Left forelimb (tissue), 1 donor: ENCODE measurements around the gene BUB3.
A peak's percentile ranks its signal among the peaks of the same experiment; 100 is the strongest.

Source experiments
- DNase-seq: peaks from one replicate; pipeline ENCODE4 v3.0.0-alpha.2; 2018; ENCODE audit warnings: low spot score

BUB3 gene, protein sequence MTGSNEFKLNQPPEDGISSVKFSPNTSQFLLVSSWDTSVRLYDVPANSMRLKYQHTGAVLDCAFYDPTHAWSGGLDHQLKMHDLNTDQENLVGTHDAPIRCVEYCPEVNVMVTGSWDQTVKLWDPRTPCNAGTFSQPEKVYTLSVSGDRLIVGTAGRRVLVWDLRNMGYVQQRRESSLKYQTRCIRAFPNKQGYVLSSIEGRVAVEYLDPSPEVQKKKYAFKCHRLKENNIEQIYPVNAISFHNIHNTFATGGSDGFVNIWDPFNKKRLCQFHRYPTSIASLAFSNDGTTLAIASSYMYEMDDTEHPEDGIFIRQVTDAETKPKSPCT

GRCh38 chr10:123154092-123154710, at the start of gene BUB3:
Gene BUB3 (plus strand): TSS chr10:123154402. CDS start chr10:123154918, 516 bp downstream.
- peak; percentile 96 for DNase-seq

GRCh38 chr10:123109466-123109865, 44.7 kb upstream of the BUB3 start:
- no peak for DNase-seq

DNA sequence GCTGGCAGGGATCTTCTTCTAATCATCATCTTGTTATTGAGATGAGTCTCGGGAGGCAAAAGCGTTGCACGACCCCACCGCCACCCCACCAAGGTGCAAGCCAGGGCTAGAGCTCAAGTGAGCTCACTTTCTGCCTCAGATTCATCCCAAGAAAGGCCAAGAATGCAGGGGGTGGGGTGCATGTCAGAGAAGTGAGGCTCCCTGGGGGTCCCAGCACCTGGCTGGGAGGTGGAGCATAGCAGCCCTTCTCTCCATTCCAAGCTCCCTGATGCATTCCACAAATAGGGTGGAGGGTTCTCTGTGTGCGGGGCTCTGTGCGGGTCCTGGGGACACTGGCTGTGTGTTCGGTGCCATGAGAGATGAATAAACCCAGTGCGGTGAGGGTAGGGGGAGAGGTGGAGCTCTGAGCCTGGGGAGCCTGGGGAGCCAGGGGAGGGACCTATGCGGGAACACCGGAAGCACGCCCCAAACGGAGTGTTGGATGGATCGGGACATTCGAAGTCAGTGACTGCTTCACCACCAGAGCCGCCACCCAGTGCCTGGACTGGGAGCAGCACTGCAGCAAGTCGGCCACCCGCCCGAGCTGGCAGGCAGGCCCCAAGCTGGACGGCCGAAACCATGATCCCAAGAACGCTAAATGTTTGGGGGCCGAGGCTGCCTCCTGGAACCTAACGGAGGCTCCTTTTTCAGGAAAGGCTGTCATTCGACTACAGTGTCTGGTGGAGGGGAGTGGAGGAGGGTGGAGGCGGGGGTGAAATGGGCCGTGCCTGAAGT, 36.4 kb upstream of the BUB3 start:
- DNase-seq = no peak

- DNase-seq = no peak
Measured at GRCh38 chr10:123119081-123119480, 35.1 kb upstream of the BUB3 start.

DNA sequence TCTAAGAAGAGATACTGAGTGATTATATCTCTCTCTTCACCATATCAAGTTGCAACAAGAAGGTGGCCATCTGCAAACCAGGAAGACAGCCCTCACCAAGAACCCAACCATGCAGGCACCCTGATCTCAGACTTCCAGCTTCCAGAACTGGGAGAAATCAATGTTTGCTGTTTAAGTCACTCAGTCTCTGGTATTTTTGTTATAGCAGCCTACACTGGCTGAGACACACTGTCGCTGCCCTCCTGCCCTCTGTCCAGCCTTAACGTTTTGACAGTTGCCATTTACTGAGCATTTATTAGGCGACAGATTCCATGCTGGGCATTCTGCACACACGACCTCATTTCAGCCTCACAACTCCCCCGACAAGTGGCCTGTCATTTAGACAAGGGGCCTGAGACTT, 28.0 kb upstream of the BUB3 start:
- DNase-seq = peak; percentile 9

GRCh38 chr10:123129618-123130271, 24.5 kb upstream of the BUB3 start:
- DNase-seq = peak; percentile 42

DNA sequence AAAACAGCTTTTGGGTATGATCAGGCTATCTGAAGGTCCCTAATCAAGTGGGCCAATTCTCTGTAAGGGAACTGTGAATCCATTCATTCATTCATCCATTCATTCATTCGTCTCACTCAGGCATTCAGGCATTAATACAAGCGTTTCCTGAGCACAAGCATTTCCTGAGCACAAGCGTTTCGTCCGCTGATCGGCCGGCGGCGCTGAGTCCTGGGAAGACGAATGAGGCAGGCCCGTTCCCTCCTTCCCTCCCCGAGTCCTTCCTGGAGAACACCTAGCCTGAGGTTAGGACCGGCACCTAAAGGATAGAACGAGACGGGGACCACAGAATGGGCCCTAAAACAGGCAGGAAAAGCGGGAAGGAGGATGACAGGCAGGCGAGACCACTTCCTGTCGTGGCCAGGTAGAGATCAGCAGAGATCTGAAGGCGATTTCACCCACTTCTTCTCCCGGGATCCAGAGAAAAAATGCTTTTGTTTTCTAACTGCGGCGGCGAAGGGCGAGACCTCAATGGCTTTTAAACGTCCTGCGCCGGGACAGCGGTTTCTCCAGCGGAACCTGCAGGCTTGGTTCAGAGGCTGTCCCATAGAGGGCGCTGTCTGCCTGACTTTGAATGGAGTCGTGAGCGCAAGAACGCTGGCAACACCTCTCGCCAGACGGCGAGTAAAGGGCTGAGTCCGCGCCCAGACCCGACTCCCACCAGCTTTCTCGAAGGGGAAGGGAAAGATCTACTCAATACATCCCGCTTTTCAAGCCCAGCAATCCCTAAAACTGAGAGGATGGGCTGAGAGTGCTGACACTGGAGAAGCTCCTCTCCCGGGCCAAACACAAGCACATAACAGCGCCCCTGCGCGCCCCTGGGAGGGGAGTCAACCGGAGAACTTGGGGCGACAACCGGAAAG, 21.4 kb upstream of the BUB3 start:
- peak; percentile 88 for DNase-seq

DNA sequence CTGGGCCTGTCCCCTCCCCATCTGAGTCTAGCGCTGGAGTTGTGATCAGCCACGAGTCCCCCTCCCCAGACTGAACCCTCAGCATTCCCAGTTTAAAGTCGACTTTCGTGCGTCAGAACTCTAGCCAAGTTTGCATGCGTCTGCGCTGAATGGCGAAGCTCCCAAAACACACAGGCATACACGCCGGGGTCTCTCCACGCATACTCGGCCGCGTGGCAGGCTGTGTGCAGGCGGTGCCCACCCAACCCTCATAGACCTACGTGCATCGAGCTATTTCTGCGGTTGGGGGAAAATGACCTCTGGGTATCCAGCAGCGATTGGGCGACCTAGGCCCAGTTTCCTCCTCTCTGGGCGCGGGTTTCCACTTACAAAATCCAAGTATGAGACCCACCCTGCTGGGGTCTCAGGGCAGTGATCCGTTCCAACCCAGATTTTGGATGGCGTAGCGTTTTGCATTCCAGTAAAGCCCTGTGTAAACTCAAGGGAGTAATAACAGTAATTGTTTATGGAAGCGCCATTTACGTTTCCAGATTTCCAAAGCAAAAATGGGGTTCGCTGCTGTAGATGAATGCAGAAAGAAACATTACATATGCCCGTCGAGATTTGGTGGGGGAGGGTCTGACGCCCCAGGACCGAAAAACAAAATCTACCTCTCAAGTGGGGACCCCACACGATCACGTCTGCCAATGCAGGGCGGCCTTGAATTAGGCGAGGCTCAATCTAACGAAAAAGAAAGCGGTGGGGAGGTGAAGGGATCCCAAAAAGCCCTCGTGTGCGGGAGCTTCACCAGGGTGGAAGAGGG, 20.5 kb upstream of the BUB3 start:
- no peak for DNase-seq

DNA sequence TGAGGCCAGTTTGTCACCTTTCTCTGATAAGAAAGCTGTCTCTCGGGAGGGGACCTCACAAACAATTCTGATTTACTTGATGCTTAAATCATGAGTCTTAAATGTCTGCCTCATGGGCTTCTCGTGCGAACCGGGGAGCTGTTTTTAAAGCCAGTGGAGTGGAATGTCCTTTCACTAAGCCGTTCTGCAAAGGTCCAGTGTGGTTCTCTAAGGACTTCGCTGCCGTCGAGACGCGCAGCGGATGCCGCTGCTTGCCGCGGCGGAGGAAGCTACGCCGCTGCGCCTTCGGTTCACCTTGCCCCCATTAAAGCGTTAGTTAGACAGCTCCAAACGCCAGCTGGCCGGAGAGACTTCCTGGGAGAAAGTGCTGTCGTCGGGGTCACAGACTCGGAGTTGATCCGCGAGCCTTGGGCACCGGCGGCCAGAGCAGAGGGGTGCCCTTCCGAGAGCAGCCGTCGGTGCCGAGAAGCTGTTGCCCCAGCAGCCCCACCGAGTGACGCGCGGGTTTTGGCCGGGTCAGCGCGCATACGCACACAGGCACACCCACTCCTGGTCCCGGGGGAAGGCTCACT, 19.8 kb upstream of the BUB3 start:
- DNase-seq = no peak

DNA sequence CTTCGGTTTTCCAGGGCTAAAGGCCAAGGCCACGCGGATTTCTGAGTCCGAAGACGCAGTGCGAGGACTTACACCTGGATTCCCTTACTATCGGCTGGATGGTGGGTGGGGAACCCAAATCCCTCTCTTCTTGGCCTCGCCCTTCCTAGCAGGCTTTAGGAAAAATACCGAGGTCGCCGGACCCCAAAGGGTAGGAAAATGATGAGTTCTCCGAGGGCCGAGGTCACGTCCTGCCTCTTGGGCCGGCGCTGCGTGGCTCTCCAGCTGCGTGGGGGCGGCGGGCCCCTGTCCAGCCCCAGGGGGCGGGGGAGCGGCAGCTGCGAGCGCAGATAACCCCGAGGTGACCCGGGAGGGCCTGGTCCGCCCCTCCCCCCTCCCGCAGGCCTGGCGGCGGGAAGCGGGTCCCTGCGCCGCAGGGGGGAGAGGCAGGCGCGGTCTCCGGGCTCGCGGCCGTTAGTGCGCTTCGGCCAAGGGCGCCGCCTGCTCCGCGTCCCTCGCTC, 19.2 kb upstream of the BUB3 start:
- no peak for DNase-seq

GRCh38 chr10:123135415-123136141, 18.6 kb upstream of the BUB3 start, which contains the start of gene HMX3:
Gene HMX3 (plus strand): TSS chr10:123135970. CDS start chr10:123136051, 81 bp downstream.
- DNase-seq = no peak

GRCh38 chr10:123136221-123136805, 17.9 kb upstream of the BUB3 start:
- no peak for DNase-seq

- DNase-seq = no peak
Measured at GRCh38 chr10:123136806-123137642, 17.2 kb upstream of the BUB3 start.

- DNase-seq = no peak
Measured at GRCh38 chr10:123139165-123139520, 15.1 kb upstream of the BUB3 start.

- DNase-seq = no peak
Measured at GRCh38 chr10:123139521-123140163, 14.6 kb upstream of the BUB3 start.

- DNase-seq = no peak
Measured at GRCh38 chr10:123140164-123140982, 13.8 kb upstream of the BUB3 start.

DNA sequence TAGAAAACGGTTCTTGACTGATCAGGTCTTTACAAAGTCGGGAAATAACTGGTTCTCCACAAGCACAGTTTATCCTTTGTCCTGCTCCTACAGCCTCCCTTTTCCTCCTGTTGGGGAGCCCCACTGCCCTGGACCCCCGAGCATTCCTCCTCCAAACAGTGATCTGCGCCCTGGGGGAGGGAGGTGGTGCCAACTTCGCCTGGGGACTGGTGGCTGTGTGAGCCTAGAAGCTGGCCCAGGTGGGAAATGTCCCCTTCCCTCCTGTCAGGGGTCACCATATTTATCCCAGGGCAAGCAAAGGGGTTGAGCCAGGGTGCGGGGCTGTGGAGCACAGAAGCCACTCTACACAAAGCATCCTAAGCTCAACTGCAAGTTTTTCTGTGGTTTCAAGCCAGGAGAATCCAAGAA, 13.2 kb upstream of the BUB3 start:
- DNase-seq = no peak
